Transverse colon (tissue), 4 donors: ENCODE measurements around the gene CCDC137. TPM values are rescaled to one million over a fixed set of nuclear protein-coding genes. Genes with fewer than 3 reads are reported as not detected.

Experiments
- DNase-seq: peaks from one replicate; pipeline ENCODE4 v3.0.0-alpha.2; 2019
- H3K27ac ChIP-seq, 4 donors: fragments of 200-600 bp; sonication (generic); 2 replicates each; pipeline ENCODE4 v1.5.1; 2016 to 2018; ENCODE audit warnings: inconsistent platforms in 4 of 4
- H3K27me3 ChIP-seq: fragments of 200-600 bp; sonication (generic); 2 replicates; pipeline ENCODE4 v1.5.1; 2017; ENCODE audit warnings: inconsistent platforms
- H3K36me3 ChIP-seq, 4 donors: fragments of 200-600 bp; sonication (generic); 2 replicates each; pipeline ENCODE4 v1.5.1; 2017 to 2019; ENCODE audit warnings: inconsistent platforms in 4 of 4
- H3K4me1 ChIP-seq, 4 donors: fragments of 200-600 bp; sonication (generic); 2 replicates each; pipeline ENCODE4 v1.5.1; 2017 to 2020; ENCODE audit warnings: inconsistent platforms in 4 of 4
- H3K4me3 ChIP-seq, 4 donors: fragments of 200-600 bp; sonication (generic); 1 replicate in 1 of 4; 2 replicates in 3 of 4; pipeline versions ENCODE4 v1.5.1 to v1.6.1; 2017 to 2019; ENCODE audit warnings: inconsistent platforms in 4 of 4
- H3K9me3 ChIP-seq, 2 donors: fragments of 200-600 bp; sonication (generic); 2 replicates each; pipeline ENCODE4 v1.5.1; 2017 to 2019; ENCODE audit warnings: inconsistent platforms in 2 of 2
- EP300 ChIP-seq: sonication (generic); formaldehyde crosslinking; IDR thresholded peaks from one replicate; pipeline ENCODE4 v1.6.1; 2017; ENCODE audit warnings: antibody characterized with exemption, low read depth
- POLR2A ChIP-seq: fragments of 450-650 bp; IDR thresholded peaks from one replicate; pipeline ENCODE4 v1.6.1; 2016; ENCODE audit warnings: antibody characterized with exemption, mild to moderate bottlenecking, moderate library complexity
- POLR2AphosphoS5 ChIP-seq, 3 donors: sonication (generic); formaldehyde crosslinking; IDR thresholded peaks; one replicate each; pipeline ENCODE4 v1.6.1; 2016; ENCODE audit warnings: antibody characterized with exemption in 3 of 3
- WGBS, 2 donors: methylation state at CpG; one replicate each; pipeline ENCODE4 v1.1.5; 2018; ENCODE audit warnings: low coverage in 1 of 2; 5-methylcytosine and 5-hydroxymethylcytosine counted together
- in situ Hi-C, 4 donors: fragments of 200-750 bp; cut with MboI; loops; one replicate each; pipeline versions ENCODE4 v1.15.0 to v1.15.1; 2017; ENCODE audit warnings: low sequenced_read_pairs in 3 of 4, low pct_ligation_motif_present in 1 of 4, low pct_unique_long_range_greater_than_20kb in 1 of 4
- intact Hi-C: fragments of 100-400 bp; cut with DNase I; formaldehyde crosslinking; loops from one replicate; pipeline ENCODE4 v1.15.1; 2023; ENCODE audit warnings: low total_unique reads
- total RNA-seq, 4 donors: library from RNA; depleted of rRNA; stranded (reverse); fragments of >200 nt; gene quantifications; one replicate each; pipeline ENCODE4 v1.1.0, GENCODE V29; 2016
- TF ChIP-seq, protein P1 (sequence below), 5 experiments: fragments of 200-600 bp in 3 of 5; fragments of 450-650 bp in 2 of 5; sonication (generic) in 3 of 5; IDR thresholded peaks; 1 replicate in 2 of 5; 2 replicates in 3 of 5; pipeline ENCODE4 v1.5.1; 2016 to 2017; ENCODE audit warnings: antibody characterized with exemption in 5 of 5, inconsistent platforms in 3 of 5, mild to moderate bottlenecking in 2 of 5, moderate library complexity in 1 of 5

CCDC137 gene
- total RNA-seq, 4 donors from 2014 or later: 7.6 to 21.3 (median 13.5) TPM

DNA sequence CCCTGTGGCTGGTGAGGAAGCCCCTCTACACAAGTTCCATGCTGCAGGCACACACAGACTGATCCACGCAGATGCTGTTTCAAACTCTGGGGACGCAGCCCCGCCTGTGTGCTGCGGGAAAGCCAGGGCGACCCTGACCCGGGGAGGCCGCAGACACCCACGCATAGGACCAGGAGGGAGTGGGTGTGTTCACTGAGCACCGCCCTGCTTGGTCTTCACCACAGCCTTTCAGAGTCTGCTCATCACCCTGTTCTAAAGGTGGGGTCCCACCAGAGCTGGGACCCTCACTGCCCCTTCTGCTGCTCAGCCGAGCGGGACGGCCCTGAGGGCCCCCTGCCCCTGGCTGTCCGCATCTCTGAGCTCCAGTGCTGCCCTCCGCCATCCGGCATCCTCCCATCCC, 22.0 kb upstream of the CCDC137 start:
- 92 to 100% methylated on average over 1 to 15 of the region's 15 CpGs for WGBS, 2 donors
- intact Hi-C loops: no loop called here

DNA sequence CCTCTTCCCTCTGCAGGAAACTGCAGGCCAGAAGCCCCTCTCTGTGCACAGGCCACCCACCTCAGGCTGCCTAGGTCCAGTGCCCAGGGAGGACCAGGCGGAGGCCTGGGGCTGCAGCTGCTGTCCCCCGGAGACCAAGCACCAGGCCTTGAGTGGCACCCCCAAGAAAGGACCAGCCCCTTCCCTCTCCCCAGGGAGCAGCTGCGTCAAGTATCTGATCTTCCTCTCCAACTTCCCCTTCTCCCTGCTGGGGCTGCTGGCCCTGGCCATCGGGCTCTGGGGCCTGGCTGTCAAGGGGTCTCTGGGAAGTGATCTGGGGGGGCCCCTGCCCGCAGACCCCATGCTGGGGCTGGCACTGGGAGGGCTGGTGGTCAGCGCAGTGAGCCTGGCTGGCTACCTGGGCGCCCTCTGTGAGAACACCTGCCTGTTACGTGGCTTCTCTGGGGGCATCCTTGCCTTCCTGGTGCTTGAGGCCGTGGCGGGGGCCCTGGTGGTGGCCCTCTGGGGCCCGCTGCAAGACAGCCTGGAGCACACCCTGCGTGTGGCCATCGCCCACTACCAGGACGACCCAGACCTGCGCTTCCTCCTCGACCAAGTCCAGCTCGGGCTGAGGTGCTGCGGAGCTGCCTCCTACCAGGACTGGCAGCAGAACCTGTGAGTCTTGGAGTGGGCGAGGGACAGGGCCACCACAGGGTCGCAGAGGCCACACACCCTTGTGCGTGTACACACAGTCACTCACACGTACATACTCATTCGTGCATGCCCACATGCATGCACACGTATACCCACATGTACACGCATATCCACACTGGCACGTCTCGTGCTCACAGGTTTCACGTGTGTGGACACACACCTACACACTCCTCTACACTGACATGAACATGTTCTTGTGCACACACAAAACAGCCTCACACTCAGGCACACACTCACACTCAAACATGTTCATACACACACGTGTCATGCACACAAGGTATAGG, 21.3 kb upstream of the CCDC137 start:
- no peaks in the 10 kb centered on the region for H3K36me3 ChIP-seq
- H3K4me3 ChIP-seq: no peak overlapping the region
- no peaks in the 10 kb centered on the region for H3K4me1 ChIP-seq
- H3K27me3 ChIP-seq: peaks cover 34% of the 10 kb centered on the region
- 87 to 90% methylated on average over 2 to 28 of the region's 29 CpGs for WGBS, 2 donors
- TF ChIP-seq, protein P1, sequence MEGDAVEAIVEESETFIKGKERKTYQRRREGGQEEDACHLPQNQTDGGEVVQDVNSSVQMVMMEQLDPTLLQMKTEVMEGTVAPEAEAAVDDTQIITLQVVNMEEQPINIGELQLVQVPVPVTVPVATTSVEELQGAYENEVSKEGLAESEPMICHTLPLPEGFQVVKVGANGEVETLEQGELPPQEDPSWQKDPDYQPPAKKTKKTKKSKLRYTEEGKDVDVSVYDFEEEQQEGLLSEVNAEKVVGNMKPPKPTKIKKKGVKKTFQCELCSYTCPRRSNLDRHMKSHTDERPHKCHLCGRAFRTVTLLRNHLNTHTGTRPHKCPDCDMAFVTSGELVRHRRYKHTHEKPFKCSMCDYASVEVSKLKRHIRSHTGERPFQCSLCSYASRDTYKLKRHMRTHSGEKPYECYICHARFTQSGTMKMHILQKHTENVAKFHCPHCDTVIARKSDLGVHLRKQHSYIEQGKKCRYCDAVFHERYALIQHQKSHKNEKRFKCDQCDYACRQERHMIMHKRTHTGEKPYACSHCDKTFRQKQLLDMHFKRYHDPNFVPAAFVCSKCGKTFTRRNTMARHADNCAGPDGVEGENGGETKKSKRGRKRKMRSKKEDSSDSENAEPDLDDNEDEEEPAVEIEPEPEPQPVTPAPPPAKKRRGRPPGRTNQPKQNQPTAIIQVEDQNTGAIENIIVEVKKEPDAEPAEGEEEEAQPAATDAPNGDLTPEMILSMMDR (IDR thresholded peaks at IDR 0.05): no peak
- TF ChIP-seq POLR2A (no peak), POLR2AphosphoS5 (IDR thresholded peaks at IDR 0.05) (no peak), EP300 (no peak)
- H3K27ac ChIP-seq: no peak overlapping the region
- intact Hi-C loops: no loop called here
- in situ Hi-C loops: no loop called here
- no peak for DNase-seq
- peaks cover 0 to 4% of the 10 kb centered on the region in 2 donors for H3K9me3 ChIP-seq

More for the DNA sequence above, 22.0 kb upstream of the CCDC137 start:
- no peak for TF ChIP-seq POLR2A
- TF ChIP-seq, protein P1 (IDR thresholded peaks at IDR 0.05): no peak
- no peak for TF ChIP-seq EP300
- no peak for TF ChIP-seq POLR2AphosphoS5 (IDR thresholded peaks at IDR 0.05)
- in situ Hi-C loops: no loop called here
- Histone ChIP-seq H3K36me3 (no peaks in the 10 kb centered on the region), H3K4me1 (no peaks in the 10 kb centered on the region), H3K27ac (no peak overlapping the region), H3K9me3 (peaks cover 0 to 4% of the 10 kb centered on the region in 2 donors), H3K27me3 (peaks cover 27% of the 10 kb centered on the region), H3K4me3 (no peak overlapping the region)
- DNase-seq: no peak

DNA sequence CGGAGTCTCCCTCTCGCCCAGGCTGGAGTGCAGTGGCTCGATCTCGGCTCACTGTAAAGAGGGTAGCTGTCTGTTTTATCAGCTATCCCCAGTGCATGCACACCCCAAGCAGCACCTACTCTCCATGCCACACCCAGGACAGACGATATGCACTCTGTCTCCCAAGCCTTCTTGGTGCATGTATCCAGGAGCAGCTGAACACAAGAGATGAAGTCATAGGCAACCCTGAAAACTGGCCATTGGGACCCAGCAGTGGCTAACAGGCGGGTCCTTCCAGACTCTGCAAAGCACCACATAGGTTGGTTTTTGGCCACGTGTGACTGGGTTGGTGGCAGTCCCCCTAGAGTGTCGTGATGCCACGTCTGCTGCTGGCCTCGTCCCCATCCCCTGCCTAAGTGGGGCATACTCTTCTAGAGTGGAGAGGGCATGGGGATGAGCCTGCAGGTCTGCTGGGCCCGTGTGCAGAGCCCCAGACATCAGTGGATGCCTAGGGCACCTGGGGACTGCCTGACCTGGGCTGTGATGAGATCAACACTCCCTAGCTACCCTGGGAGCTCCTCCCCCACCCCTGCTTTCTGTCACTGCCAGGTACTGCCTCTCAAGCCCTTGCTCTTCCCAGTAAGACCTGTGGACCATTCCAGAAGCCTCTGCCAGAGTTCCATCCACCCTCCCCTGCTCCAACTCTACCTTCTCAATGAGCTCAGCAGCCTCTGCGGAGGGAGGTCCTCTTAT, 19.5 kb upstream of the CCDC137 start:
- peaks cover 40% of the 10 kb centered on the region for H3K27me3 ChIP-seq
- H3K36me3 ChIP-seq: no peaks in the 10 kb centered on the region
- intact Hi-C loops (no loop called here), in situ Hi-C loops (no loop called here)
- TF ChIP-seq POLR2A: no peak
- no peak for TF ChIP-seq EP300
- TF ChIP-seq, protein P1 (IDR thresholded peaks at IDR 0.05): no peak
- TF ChIP-seq POLR2AphosphoS5 (IDR thresholded peaks at IDR 0.05): no peak
- H3K27ac ChIP-seq: no peak overlapping the region
- DNase-seq: no peak
- WGBS, 2 donors: 69 to 73% methylated on average over 4 to 6 of the region's 12 CpGs
- peaks cover 0 to 4% of the 10 kb centered on the region in 2 donors for H3K9me3 ChIP-seq
- no peak overlapping the region for H3K4me3 ChIP-seq
- no peaks in the 10 kb centered on the region for H3K4me1 ChIP-seq

DNA sequence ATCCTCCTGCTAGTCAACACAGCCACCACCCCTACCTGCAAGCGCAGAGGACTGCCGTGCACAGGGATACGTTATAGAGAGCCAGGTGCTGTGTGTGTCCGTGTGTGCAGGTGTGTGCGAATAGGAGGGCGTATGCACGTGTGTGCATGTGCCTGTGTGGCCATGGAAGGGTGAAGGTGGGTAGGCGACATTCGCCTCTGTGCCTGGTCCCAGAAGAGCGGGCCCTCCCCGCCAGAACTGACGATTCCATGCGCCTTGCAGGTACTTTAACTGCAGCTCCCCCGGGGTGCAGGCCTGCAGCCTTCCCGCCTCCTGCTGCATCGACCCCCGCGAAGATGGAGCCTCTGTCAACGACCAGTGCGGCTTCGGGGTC, 18.9 kb upstream of the CCDC137 start:
- 42 to 50% methylated on average over 4 to 18 of the region's 21 CpGs for WGBS, 2 donors
- Histone ChIP-seq H3K4me3 (no peak overlapping the region), H3K9me3 (peaks cover 0 to 4% of the 10 kb centered on the region in 2 donors), H3K4me1 (no peaks in the 10 kb centered on the region), H3K27me3 (peaks cover 40% of the 10 kb centered on the region), H3K27ac (no peak overlapping the region), H3K36me3 (no peaks in the 10 kb centered on the region)
- in situ Hi-C loops (no loop called here), intact Hi-C loops (no loop called here)
- TF ChIP-seq POLR2AphosphoS5 (IDR thresholded peaks at IDR 0.05) (no peak), EP300 (no peak), POLR2A (no peak)
- TF ChIP-seq, protein P1 (IDR thresholded peaks at IDR 0.05): no peak
- DNase-seq: no peak
